HPDE6-E6E7 (cell line): ENCODE data around the gene CERK.
"Not testable (repeated sequence)": the region's sequence is repeated elsewhere in the genome, so short reads cannot be mapped to it uniquely, and the experiment has no call there.

Experiments
- DNase-seq: peaks from one replicate; pipeline ENCODE4 v3.0.0; 2011; ENCODE audit warnings: missing footprints; ENCODE audit errors: extremely low spot score

The CERK gene

DNA sequence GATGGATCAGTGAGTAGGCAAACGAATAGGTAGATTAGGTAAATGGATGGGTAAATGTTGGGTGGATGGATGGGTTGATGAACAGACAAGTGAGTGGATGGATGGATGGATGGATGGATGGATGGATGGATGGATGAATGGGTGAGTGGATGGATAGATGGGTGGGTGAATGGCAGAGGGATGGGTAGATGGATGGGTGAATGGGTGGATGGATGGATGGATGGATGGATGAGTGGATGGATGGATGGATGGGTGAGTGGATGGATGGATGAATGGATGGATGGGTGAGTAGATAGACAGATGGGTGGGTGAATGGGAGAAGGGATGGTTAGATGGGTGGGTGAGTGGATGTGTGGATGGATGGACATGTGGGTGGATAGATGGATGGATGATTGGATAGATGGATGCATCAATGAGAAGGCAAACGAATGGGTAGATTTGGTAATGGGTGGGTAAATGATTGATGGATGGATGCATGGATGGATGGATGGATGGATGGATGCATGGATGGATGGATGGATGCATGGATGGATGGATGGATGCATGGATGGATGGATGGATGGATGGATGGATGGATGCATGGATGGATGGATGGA lies 89.7 kb downstream of the CERK start:
- DNase-seq: not testable (repeated sequence)

- DNase-seq: no peak
Measured at GRCh38 chr22:46646531-46647215, 91.4 kb downstream of the CERK start.

DNA sequence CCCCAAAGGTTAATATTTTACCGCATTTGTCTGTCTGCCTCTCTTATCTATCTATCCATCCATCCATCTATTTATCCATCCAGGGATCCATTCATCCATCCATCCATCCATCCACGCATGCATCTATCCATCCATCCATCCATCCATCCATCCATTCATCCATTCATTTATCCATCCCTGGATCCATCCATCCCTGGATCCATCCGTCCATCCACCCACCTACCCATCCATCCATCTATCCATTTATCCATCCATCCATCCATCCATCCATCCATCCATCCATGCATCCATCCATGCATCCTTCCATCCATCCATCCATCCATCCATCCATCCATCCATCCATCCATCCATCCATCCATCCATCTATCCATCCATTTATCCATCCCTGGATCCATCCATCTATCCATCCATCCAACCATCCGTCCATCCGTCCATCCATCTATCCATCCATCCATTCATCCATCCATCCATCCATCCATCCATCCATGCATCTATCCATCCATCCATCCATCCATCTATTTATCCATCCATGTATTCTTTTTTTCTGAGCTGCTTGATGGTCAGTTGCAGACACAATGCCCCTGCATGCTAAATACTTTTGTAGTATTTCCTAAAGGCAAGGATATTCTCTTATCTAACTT lies 95.1 kb downstream of the CERK start:
- DNase-seq: not testable (repeated sequence)

DNA sequence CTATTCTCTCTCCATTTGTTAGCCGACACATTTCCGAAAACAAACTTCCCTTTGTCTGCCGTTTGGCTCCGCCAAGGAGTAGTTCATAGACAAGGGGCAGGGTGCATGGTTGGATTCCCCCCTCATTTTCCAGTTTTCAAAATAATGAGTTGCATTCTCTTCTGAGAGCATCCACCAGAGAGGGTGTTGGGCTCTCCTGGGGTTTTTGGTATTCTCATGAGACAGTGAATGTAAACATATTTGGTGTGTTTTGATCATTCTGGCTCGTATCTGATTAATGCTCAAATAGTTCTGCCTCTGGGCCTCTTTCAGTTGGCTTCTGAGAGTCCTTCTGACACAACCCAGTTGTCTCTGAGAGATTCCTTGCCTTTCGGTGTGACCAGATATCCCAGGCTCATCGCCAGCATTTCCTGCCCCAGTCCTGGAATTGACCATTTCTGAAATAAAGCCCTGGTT lies 96.2 kb downstream of the CERK start:
- no peak for DNase-seq

DNA sequence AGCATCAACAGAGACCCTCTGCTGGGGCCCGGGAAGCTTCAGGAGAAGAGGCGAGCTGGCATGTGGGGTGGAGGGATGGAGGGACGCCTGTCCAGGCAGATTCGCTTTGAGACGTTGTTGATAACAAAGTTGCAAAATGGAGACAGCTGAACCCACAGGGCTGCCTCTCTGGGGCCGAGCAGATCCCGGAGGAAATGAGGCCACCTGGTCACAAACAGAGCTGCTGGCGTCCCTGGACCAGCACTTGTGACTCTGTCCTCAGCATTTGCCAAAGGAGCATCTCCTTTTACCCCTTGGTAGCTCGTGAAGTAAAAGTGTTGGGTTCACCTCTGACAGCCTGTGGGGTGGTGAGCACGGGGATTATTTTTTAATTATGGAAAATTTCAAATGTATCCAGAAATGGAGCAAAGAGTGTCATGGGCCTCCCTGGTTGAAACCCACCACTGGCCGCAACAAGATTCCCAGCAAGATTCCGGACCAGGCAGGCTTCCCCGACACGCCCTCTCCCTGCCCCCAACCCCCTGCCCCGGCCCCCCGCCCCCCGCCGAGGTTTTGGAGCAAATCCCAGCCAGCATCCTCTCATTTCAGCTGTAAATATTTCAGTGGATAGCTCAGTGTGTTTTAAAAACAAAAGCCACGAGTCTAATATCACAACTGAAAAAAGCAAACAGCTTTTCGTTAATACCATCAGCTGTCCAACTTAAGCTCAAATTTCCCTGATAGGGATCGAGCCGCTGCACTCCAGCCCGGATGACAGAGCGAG lies 97.6 kb downstream of the CERK start:
- no peak for DNase-seq

- DNase-seq: no peak
Measured at GRCh38 chr22:46639843-46640242, 98.2 kb downstream of the CERK start.

- DNase-seq: no peak
Measured at GRCh38 chr22:46638601-46639431, 99.2 kb downstream of the CERK start.

GRCh38 chr22:46637711-46638600 lies 100.1 kb downstream of the CERK start:
- DNase-seq: no peak

GRCh38 chr22:46636221-46637002 lies 101.6 kb downstream of the CERK start:
- no peak for DNase-seq

GRCh38 chr22:46635756-46636155 lies 102.3 kb downstream of the CERK start:
- DNase-seq: no peak

GRCh38 chr22:46634973-46635685 lies 102.9 kb downstream of the CERK start:
- not testable (repeated sequence) for DNase-seq
